KOPT-K1 (cell line): Measurements from ENCODE around the gene NOCT.
A peak's percentile ranks its signal among the peaks of the same experiment; 100 is the strongest.

Experiments
- H3K27ac ChIP-seq: fragments of 200-600 bp; sonication (generic); 2 replicates; pipeline ENCODE4 v1.5.1; 2016; ENCODE audit warnings: antibody characterized with exemption, mild to moderate bottlenecking, low read depth, low read length; ENCODE audit not compliant: poor library complexity, severe bottlenecking
- H3K36me3 ChIP-seq: fragments of 200-600 bp; sonication (generic); 2 replicates; pipeline ENCODE4 v1.5.1; 2017; ENCODE audit warnings: antibody characterized with exemption, mild to moderate bottlenecking, low read length, moderate library complexity; ENCODE audit not compliant: insufficient read depth
- H3K9me3 ChIP-seq: fragments of 200-600 bp; sonication (generic); 2 replicates; pipeline ENCODE4 v1.5.1; 2017; ENCODE audit warnings: antibody characterized with exemption, low read length, mild to moderate bottlenecking; ENCODE audit not compliant: insufficient read depth, poor library complexity, severe bottlenecking

Gene NOCT

GRCh38 chr4:139015269-139015947 lies at the start of gene NOCT:
Gene NOCT (plus strand): TSS chr4:139015781. CDS start chr4:139015982, 201 bp downstream.
- no peaks in the 10 kb centered on the region for H3K9me3 ChIP-seq
- peaks cover 17% of the 10 kb centered on the region for H3K36me3 ChIP-seq
- peak within 1 kb of the TSS; percentile 72 for H3K27ac ChIP-seq

GRCh38 chr4:138967313-138967712 lies 48.3 kb upstream of the NOCT start:
- H3K9me3 ChIP-seq = no peaks in the 10 kb centered on the region
- H3K36me3 ChIP-seq = no peaks in the 10 kb centered on the region
- H3K27ac ChIP-seq = no peak overlapping the region

- no peaks in the 10 kb centered on the region for H3K9me3 ChIP-seq
- no peaks in the 10 kb centered on the region for H3K36me3 ChIP-seq
- H3K27ac ChIP-seq = no peak overlapping the region
These were observed 42.4 kb upstream of the NOCT start for GRCh38 chr4:138972956-138973801.

- Histone ChIP-seq H3K36me3 (no peaks in the 10 kb centered on the region), H3K27ac (no peak overlapping the region), H3K9me3 (no peaks in the 10 kb centered on the region)
These were observed 40.4 kb upstream of the NOCT start for GRCh38 chr4:138975225-138975624.

GRCh38 chr4:138976526-138976925 lies 39.1 kb upstream of the NOCT start:
- no peak overlapping the region for H3K27ac ChIP-seq

GRCh38 chr4:138977524-138977923 lies 38.1 kb upstream of the NOCT start:
- Histone ChIP-seq H3K27ac (no peak overlapping the region), H3K36me3 (no peaks in the 10 kb centered on the region), H3K9me3 (no peaks in the 10 kb centered on the region)

More at GRCh38 chr4:138976526-138976925, 39.1 kb upstream of the NOCT start:
- no peaks in the 10 kb centered on the region for H3K36me3 ChIP-seq
- H3K9me3 ChIP-seq = no peaks in the 10 kb centered on the region

- Histone ChIP-seq H3K9me3 (no peaks in the 10 kb centered on the region), H3K36me3 (no peaks in the 10 kb centered on the region), H3K27ac (no peak overlapping the region)
These were observed 37.5 kb upstream of the NOCT start for GRCh38 chr4:138978028-138978585.

GRCh38 chr4:138978600-138978999 lies 37.0 kb upstream of the NOCT start:
- Histone ChIP-seq H3K36me3 (no peaks in the 10 kb centered on the region), H3K9me3 (no peaks in the 10 kb centered on the region), H3K27ac (no peak overlapping the region)

- Histone ChIP-seq H3K27ac (no peak overlapping the region), H3K36me3 (no peaks in the 10 kb centered on the region), H3K9me3 (no peaks in the 10 kb centered on the region)
These were observed 35.8 kb upstream of the NOCT start for GRCh38 chr4:138979742-138980141.

- H3K36me3 ChIP-seq = no peaks in the 10 kb centered on the region
- H3K9me3 ChIP-seq = no peaks in the 10 kb centered on the region
- no peak overlapping the region for H3K27ac ChIP-seq
These were observed 33.6 kb upstream of the NOCT start for GRCh38 chr4:138981930-138982390.

GRCh38 chr4:138982754-138983153 lies 32.8 kb upstream of the NOCT start:
- no peaks in the 10 kb centered on the region for H3K9me3 ChIP-seq
- no peak overlapping the region for H3K27ac ChIP-seq
- H3K36me3 ChIP-seq = no peaks in the 10 kb centered on the region

GRCh38 chr4:138983690-138984089 lies 31.9 kb upstream of the NOCT start:
- H3K27ac ChIP-seq = no peak overlapping the region
- H3K36me3 ChIP-seq = no peaks in the 10 kb centered on the region
- H3K9me3 ChIP-seq = no peaks in the 10 kb centered on the region

GRCh38 chr4:138984647-138985046 lies 30.9 kb upstream of the NOCT start:
- H3K36me3 ChIP-seq = no peaks in the 10 kb centered on the region
- H3K27ac ChIP-seq = no peak overlapping the region
- no peaks in the 10 kb centered on the region for H3K9me3 ChIP-seq

- no peaks in the 10 kb centered on the region for H3K36me3 ChIP-seq
- H3K9me3 ChIP-seq = no peaks in the 10 kb centered on the region
- H3K27ac ChIP-seq = no peak overlapping the region
These were observed 22.9 kb upstream of the NOCT start for GRCh38 chr4:138992676-138993075.

GRCh38 chr4:138996090-138996489 lies 19.5 kb upstream of the NOCT start:
- H3K27ac ChIP-seq = no peak overlapping the region
- H3K9me3 ChIP-seq = no peaks in the 10 kb centered on the region
- H3K36me3 ChIP-seq = no peaks in the 10 kb centered on the region
